Activated CD8-positive, alpha-beta T cell treated with anti-CD3 and anti-CD28 coated beads for 36 hours (primary cell): ENCODE measurements around the gene SDK2. TPM values are rescaled to one million over a fixed set of nuclear protein-coding genes. Genes with fewer than 3 reads are reported as not detected.
"Not testable (repeated sequence)": the region's sequence is repeated elsewhere in the genome, so short reads cannot be mapped to it uniquely, and the experiment has no call there.

Experiments used
- ATAC-seq: fragments of 200-7000 bp; cut with Tn5 transposase; one replicate; pipeline ENCODE4 v1.10.0; 2021; ENCODE audit warnings: mild to moderate bottlenecking, moderate library complexity
- CTCF ChIA-PET: fragments of 350-600 bp; sonication (Branson Sonifier 250); formaldehyde crosslinking; loops from one replicate; lab custom pipeline; 2021; ENCODE audit warnings: antibody characterized with exemption; lab: Charles Lee
- POLR2A ChIA-PET: fragments of 350-600 bp; sonication (Branson Sonifier 250); formaldehyde crosslinking; loops from one replicate; lab custom pipeline; 2021; ENCODE audit warnings: antibody characterized with exemption; lab: Charles Lee
- DNase-seq: peaks from one replicate; pipeline ENCODE4 v3.0.0-alpha.2; 2020
- H3K27ac Mint-ChIP-seq: one replicate; pipeline ENCODE4 v1.8.0; 2021; ENCODE audit warnings: mild to moderate bottlenecking, mixed read lengths
- H3K27me3 Mint-ChIP-seq: one replicate; pipeline ENCODE4 v1.8.0; 2021; ENCODE audit warnings: mixed read lengths
- H3K36me3 Mint-ChIP-seq: one replicate; pipeline ENCODE4 v1.8.0; 2021; ENCODE audit warnings: low read depth, mixed read lengths
- H3K4me1 Mint-ChIP-seq: one replicate; pipeline ENCODE4 v1.8.0; 2021; ENCODE audit warnings: low read depth, mixed read lengths
- H3K4me3 Mint-ChIP-seq: one replicate; pipeline ENCODE4 v1.8.0; 2021; ENCODE audit warnings: mild to moderate bottlenecking, moderate library complexity, mixed read lengths
- H3K9me3 Mint-ChIP-seq: one replicate; pipeline ENCODE4 v1.8.0; 2021; ENCODE audit warnings: mixed read lengths
- CTCF ChIP-seq: fragments of 200-600 bp; IDR thresholded peaks from one replicate; pipeline ENCODE4 v1.8.0; 2022; ENCODE audit warnings: antibody characterized with exemption, mild to moderate bottlenecking
- intact Hi-C: fragments of 100-400 bp; cut with micrococcal nuclease; formaldehyde crosslinking; loops from one replicate; pipeline ENCODE4 v1.10.0; 2022
- total RNA-seq, 2 experiments: library from RNA; stranded (reverse); gene quantifications; one replicate each; pipeline ENCODE4 v1.2.3, GENCODE V29; 2021

SDK2 gene
- total RNA-seq, 2 experiments from 2014 or later, result 3.2 to 3.3 TPM

- no peaks in the 10 kb centered on the region for H3K4me1 Mint-ChIP-seq
- H3K36me3 Mint-ChIP-seq, result no peaks in the 10 kb centered on the region
- no peaks in the 10 kb centered on the region for H3K9me3 Mint-ChIP-seq
- CTCF ChIA-PET, result no interaction called here
- ATAC-seq (no peak), DNase-seq (no peak)
- H3K4me3 Mint-ChIP-seq, result no peak overlapping the region
- H3K27ac Mint-ChIP-seq, result no peak overlapping the region
- no peak for TF ChIP-seq CTCF
- H3K27me3 Mint-ChIP-seq, result no peaks in the 10 kb centered on the region
- intact Hi-C loops, result no loop called here
- POLR2A ChIA-PET, result no interaction called here
Observed at GRCh38 chr17:73316919-73317505, 327.2 kb downstream of the SDK2 start.

- no peaks in the 10 kb centered on the region for H3K9me3 Mint-ChIP-seq
- H3K36me3 Mint-ChIP-seq, result no peaks in the 10 kb centered on the region
- H3K27ac Mint-ChIP-seq, result no peak overlapping the region
- ATAC-seq (no peak), DNase-seq (no peak)
- no peak for TF ChIP-seq CTCF
- peaks cover under 1% of the 10 kb centered on the region for H3K4me1 Mint-ChIP-seq
- no peak overlapping the region for H3K4me3 Mint-ChIP-seq
- intact Hi-C loops, result no loop called here
- POLR2A ChIA-PET, result no interaction called here
- CTCF ChIA-PET, result interaction anchor here (1.2 kb wide), 1 partner anchor 54 kb away, joined by 4 read pairs; no protein-coding TSS in a partner anchor
- H3K27me3 Mint-ChIP-seq, result no peaks in the 10 kb centered on the region
Observed at GRCh38 chr17:73315471-73315870, 328.8 kb downstream of the SDK2 start.

GRCh38 chr17:73313526-73314127 lies 330.6 kb downstream of the SDK2 start:
- H3K27me3 Mint-ChIP-seq, result peaks cover 2% of the 10 kb centered on the region
- CTCF ChIA-PET, result interaction anchor here (1.4 to 2.2 kb wide), 3 partner anchors 29 to 757 kb away, joined by 3 to 5 read pairs (median 5); no protein-coding TSS in a partner anchor
- no peak for TF ChIP-seq CTCF
- peaks cover 11% of the 10 kb centered on the region for H3K4me1 Mint-ChIP-seq
- DNase-seq (no peak), ATAC-seq (no peak)
- H3K27ac Mint-ChIP-seq, result no peak overlapping the region
- no peak overlapping the region for H3K4me3 Mint-ChIP-seq
- no peaks in the 10 kb centered on the region for H3K9me3 Mint-ChIP-seq
- POLR2A ChIA-PET, result interaction anchor here (1.2 kb wide), 1 partner anchor 28 kb away, joined by 4 read pairs; no protein-coding TSS in a partner anchor
- intact Hi-C loops, result no loop called here
- no peaks in the 10 kb centered on the region for H3K36me3 Mint-ChIP-seq

- Mint-ChIP-seq H3K4me3 (peak overlapping the region; percentile 79), H3K4me1 (peaks cover 11% of the 10 kb centered on the region)
- CTCF ChIA-PET, result interaction anchor here (0.8 to 3.7 kb wide), 3 partner anchors 29 to 122 kb away, joined by 3 to 28 read pairs (median 5); no protein-coding TSS in a partner anchor
- intact Hi-C loops, H3K27me3 Mint-ChIP-seq, H3K9me3 Mint-ChIP-seq, H3K27ac Mint-ChIP-seq, DNase-seq, H3K36me3 Mint-ChIP-seq, ATAC-seq: not testable (repeated sequence)
- POLR2A ChIA-PET, result interaction anchor here (1.0 kb wide), 1 partner anchor 81 kb away, joined by 3 read pairs; no protein-coding TSS in a partner anchor
Observed at GRCh38 chr17:73312887-73313286, 331.4 kb downstream of the SDK2 start.

GRCh38 chr17:73311781-73312641 lies 332.2 kb downstream of the SDK2 start, which contains the start of gene CDC42EP4:
Gene CDC42EP4, minus strand, starts transcription at chr17:73312001. Its CDS starts 25,501 bp downstream, at chr17:73286500.
- ChIA-PET POLR2A (interaction anchor here (0.6 to 1.0 kb wide), 2 partner anchors 14 to 81 kb away, joined by 3 read pairs; no protein-coding TSS in a partner anchor), CTCF (interaction anchor here (0.8 to 3.7 kb wide), 9 partner anchors 8 to 585 kb away, joined by 3 to 28 read pairs (median 4); no protein-coding TSS in a partner anchor)
- TF ChIP-seq CTCF, result no peak
- Mint-ChIP-seq H3K4me1 (peaks cover 11% of the 10 kb centered on the region), H3K4me3 (peak within 1 kb of the TSS; percentile 79), H3K27ac (no peak within 1 kb of the TSS), H3K9me3 (no peaks in the 10 kb centered on the region), H3K27me3 (peaks cover 2% of the 10 kb centered on the region), H3K36me3 (no peaks in the 10 kb centered on the region)
- ATAC-seq, result peak; percentile 93
- intact Hi-C loops, result no loop called here
- peak; percentile 85 for DNase-seq
